Pons (tissue), 1 donor: ENCODE results near the gene GLIS1.

Experiments used
- DNase-seq: peaks from one replicate; pipeline ENCODE4 v3.0.0-alpha.2; 2016; ENCODE audit warnings: low spot score

The GLIS1 gene

DNA sequence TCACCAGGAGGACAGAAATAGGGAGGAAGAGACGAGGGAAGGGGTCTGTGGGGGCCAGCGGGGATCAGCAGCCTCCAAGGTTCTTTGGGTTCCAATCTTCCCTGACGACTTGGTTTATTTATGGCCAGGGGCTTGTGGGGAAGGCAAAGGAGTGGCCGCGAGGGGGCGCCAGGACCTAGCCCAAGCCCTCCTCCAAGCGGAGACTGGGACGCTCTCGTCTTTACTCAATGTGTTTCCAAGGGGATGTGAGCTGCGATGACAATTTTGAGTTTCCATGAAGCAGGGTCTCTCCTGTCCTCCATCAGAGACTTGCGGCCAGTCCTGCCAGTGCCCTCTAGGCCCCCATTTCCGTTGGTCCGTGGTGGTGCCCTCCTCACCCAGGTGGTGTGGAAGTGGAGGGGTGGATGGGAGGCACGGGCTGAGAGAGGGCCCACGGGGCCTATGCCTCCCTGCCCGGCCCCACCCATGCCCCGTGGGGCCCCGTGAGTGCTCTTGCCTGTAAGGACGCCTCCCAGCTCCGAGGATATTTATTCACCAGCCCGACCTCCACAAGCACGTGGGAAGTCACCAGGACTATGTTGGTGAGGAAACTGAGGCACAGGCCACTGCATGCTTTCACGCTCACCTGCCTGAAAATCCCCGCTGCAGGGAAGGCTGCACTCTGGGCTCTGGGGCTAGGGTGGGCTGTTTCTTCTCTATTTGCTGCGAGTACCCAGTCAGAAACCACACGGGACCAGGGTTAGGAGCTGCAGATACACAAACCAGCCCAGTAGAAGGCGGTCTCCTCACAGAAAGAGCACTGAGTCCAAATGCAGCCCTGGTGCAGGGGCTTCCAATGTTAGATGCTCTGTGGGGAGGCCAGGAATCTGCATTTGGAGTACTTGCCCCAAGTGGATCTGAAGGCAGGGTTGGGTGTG lies 253.2 kb downstream of the GLIS1 start:
- peak; percentile 56 for DNase-seq

GRCh38 chr1:53484705-53485477 lies 254.1 kb downstream of the GLIS1 start:
- no peak for DNase-seq

DNA sequence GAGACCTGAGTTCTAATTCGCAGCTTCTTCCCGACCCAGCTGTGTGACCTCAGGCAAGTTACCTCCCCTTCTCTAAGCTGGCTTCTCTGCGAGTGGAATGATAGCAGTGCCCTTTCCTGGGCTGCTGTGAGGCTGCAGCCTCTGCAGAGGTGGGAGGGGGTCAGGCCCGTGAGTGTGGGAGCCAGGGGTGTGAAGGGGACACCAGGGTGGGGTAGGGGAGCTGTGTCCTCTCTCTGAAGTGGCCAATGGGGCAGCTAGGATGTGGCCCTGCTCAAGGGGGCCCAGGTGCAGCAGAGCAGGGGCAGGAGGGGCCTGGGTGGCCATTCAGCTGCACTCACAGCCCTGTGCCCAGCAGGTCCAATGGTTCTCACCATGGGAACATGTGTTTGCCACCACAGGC lies 255.3 kb downstream of the GLIS1 start:
- DNase-seq: no peak

GRCh38 chr1:53483170-53483569 lies 255.8 kb downstream of the GLIS1 start:
- DNase-seq: no peak

GRCh38 chr1:53482441-53483153 lies 256.4 kb downstream of the GLIS1 start:
- DNase-seq: no peak

GRCh38 chr1:53481456-53481855 lies 257.5 kb downstream of the GLIS1 start:
- no peak for DNase-seq

GRCh38 chr1:53480678-53481077 lies 258.3 kb downstream of the GLIS1 start:
- DNase-seq: no peak

DNA sequence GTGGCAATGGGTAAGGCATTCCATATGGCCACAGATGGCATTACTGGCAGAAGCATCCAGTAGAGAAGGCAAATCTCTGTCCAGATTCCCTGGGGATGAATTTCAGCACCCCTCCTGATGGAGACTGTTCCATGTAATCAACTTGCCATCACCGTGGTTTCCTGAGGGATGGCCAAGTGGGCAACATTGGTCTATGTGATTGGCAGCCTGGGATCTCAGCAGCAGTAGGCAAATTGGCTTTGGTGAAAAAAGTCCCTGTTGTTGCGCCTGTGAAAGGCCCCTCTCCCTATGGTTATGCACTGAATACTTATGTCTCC lies 260.5 kb downstream of the GLIS1 start:
- no peak for DNase-seq

GRCh38 chr1:53477651-53478501 lies 261.1 kb downstream of the GLIS1 start:
- no peak for DNase-seq

- no peak for DNase-seq
Observed at GRCh38 chr1:53476579-53476978, 262.4 kb downstream of the GLIS1 start.

- no peak for DNase-seq
Observed at GRCh38 chr1:53475664-53476063, 263.3 kb downstream of the GLIS1 start.

DNA sequence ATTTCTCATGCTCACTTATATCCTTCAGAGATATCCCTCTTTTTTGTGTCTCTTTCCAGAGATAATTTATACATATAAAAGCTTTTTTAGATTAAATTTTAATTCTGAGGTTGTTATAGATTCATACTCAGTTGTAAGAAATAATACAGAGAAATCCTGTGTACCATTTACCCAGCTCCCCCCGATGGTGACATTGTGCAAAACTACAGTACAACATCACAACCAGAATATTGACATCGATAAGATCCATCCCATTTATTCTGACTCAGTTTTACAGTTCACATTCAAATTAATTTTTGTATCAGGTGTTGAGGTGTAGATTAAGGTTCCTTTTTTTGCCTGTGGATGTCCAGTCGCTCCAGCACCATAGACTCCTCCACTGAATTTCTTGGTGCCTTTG lies 265.5 kb downstream of the GLIS1 start:
- DNase-seq: no peak

GRCh38 chr1:53471000-53471399 lies 268.0 kb downstream of the GLIS1 start:
- DNase-seq: no peak

GRCh38 chr1:53470584-53470983 lies 268.4 kb downstream of the GLIS1 start:
- no peak for DNase-seq

GRCh38 chr1:53470155-53470554 lies 268.8 kb downstream of the GLIS1 start:
- DNase-seq: peak; percentile 54

GRCh38 chr1:53469373-53469772 lies 269.6 kb downstream of the GLIS1 start:
- no peak for DNase-seq

DNA sequence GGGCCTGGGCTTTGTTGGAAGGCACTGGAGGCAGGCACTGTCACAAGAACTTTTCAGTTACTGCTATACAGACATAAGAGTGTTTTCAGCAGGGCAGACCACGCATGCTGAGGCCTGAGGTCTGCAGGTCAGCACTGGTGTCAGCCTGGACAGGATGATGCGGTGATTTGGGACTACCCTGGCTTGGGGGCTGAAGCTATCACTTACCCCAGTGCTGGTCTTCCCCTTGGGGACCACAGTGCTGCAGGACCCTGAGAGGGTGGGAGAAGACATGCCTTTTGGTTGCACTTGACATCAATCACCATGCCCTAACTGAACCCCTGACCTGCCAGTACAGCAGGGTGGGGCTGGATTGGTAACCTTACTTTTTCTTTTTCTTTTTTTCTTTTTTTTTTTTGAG lies 270.6 kb downstream of the GLIS1 start:
- no peak for DNase-seq

- DNase-seq: no peak
Observed at GRCh38 chr1:53467391-53467790, 271.6 kb downstream of the GLIS1 start.

DNA sequence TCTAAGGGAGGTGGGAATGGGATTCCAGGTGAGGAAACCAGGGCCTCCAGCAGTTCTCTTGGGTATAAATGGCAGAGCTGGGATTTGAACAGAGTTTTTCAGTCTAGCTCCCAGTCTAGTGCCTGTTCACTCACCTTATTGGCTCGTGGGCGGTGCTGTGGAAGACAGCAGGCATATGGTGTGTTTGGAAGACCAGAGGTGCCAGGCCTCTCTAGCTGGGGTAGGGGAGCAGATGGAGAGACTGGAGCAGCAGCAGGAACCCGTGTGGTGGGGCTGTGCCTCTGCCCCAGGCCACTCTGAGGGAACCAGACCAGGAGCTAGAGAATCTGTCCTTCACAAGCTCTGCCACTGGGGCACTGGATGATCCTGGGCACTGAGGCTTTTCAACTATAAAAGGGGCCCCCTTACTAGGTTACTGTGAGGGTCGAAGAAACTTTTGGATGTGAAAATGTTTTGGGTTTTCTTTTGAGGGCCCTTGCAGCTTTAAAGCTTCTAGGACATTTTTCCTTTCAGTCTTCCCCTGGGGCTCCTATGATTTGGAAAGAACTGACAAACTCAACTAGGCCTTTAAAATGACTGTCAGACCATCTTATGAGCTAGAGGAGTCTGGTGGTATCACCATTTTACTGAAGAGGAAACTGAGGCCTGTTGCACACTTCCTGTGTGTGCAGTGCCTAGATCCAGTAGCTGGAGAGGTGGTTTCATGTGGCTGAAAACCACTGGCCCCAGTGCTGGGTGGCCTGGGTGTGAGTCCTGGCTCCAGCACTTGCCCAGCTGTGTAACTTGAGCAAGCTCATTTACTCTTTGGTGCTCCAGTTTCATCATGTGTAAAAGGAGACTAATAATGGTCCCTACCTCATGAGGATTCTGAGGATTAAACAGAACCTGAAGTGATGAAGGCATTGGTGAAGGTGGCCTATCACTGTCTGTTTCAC lies 273.7 kb downstream of the GLIS1 start:
- DNase-seq: no peak
